Stimulated activated naive B cell treated with anti-CD40 and anti-IgM and Interleukin-4, amounts not matched to agents 10 μg/mL and 1 μg/mL and 100 μg/mL, for 72 hours (primary cell): ENCODE results near the gene TOMM7.
"Not testable (repeated sequence)": the region's sequence is repeated elsewhere in the genome, so short reads cannot be mapped to it uniquely, and the experiment has no call there.

Source experiments
- ATAC-seq, 2 donors: fragments of 150-1000 bp; cut with Tn5 transposase; replicated peaks; 2 replicates each; pipeline ENCODE4 v1.10.0; 2021; ENCODE audit warnings: moderate library complexity in 1 of 2
- DNase-seq: peaks from one replicate; pipeline ENCODE4 v3.0.0; 2021
- H3K27ac Mint-ChIP-seq: one replicate; pipeline ENCODE4 v1.8.0; 2022; ENCODE audit warnings: mild to moderate bottlenecking, mixed read lengths
- H3K27me3 Mint-ChIP-seq, 2 donors: one replicate each; pipeline ENCODE4 v1.8.0; 2022; ENCODE audit warnings: mixed read lengths in 2 of 2
- H3K36me3 Mint-ChIP-seq, 2 donors: one replicate each; pipeline ENCODE4 v1.8.0; 2022; ENCODE audit warnings: mixed read lengths in 2 of 2, mild to moderate bottlenecking in 1 of 2
- H3K4me1 Mint-ChIP-seq, 2 donors: one replicate each; pipeline ENCODE4 v1.8.0; 2022; ENCODE audit warnings: mixed read lengths in 2 of 2, mild to moderate bottlenecking in 1 of 2
- H3K4me3 Mint-ChIP-seq, 2 donors: one replicate each; pipeline ENCODE4 v1.8.0; 2022; ENCODE audit warnings: mild to moderate bottlenecking in 2 of 2, mixed read lengths in 2 of 2, moderate library complexity in 1 of 2
- H3K9me3 Mint-ChIP-seq, 2 donors: one replicate each; pipeline ENCODE4 v1.8.0; 2022; ENCODE audit warnings: mixed read lengths in 2 of 2, mild to moderate bottlenecking in 1 of 2

The TOMM7 gene

GRCh38 chr7:22859641-22860290 is 37.1 kb upstream of the TOMM7 start:
- Mint-ChIP-seq H3K9me3 (no peaks in the 10 kb centered on the region), H3K4me3 (no peak overlapping the region), H3K36me3 (peaks cover 54 to 66% of the 10 kb centered on the region in 2 donors), H3K4me1 (peaks cover 25 to 39% of the 10 kb centered on the region in 2 donors), H3K27me3 (no peaks in the 10 kb centered on the region), H3K27ac (no peak overlapping the region)
- ATAC-seq: no peak
- DNase-seq: no peak

DNA sequence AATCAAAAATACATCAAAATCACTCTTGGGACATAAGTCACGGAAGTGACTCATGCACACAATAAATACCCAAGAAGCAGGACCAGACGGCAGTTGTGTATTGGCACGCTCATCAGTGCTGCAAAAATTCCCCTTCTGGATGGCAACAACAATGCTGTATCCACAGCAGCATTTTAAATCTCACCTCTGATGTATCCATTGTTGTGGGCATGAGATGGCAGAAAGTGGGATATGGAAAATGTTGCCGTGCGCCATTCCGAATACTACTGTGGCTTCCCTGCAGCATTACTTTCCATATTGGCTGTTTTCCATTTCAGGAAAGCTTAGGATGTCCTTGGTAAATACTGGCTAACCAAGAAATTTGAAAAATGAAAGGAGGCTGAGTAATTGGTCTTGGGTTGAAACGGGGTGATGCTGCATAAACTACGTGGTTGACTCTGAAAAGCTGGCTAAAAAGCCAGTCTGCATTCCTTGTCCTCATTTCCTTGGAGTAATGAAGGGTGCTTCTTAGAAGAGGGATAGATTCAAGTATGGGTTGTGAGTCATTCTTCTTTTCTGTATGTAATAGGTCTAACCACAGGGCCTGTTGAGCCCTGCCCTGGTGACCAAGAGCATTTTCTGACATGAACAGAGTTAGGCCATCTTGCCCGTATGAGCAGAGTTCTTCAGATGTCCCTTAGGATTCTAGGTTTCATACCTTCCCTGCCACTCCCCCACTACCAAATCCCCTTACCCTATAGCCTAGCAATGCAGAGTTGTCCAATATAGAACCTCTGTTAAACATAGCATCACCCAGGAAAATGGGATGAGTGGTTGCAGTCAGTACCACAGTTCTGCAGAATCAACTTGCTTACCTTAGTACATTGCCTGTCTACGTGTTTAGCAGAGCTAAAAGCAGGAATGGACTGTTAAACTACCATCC is 36.3 kb upstream of the TOMM7 start:
- DNase-seq (no peak), ATAC-seq (peak in 1 of 2 donors; percentile 20)
- no peaks in the 10 kb centered on the region for H3K27me3 Mint-ChIP-seq
- H3K36me3 Mint-ChIP-seq: peaks cover 50 to 59% of the 10 kb centered on the region in 2 donors
- peaks cover 19 to 30% of the 10 kb centered on the region in 2 donors for H3K4me1 Mint-ChIP-seq
- H3K9me3 Mint-ChIP-seq: no peaks in the 10 kb centered on the region
- peak overlapping the region; percentile 88 for H3K27ac Mint-ChIP-seq
- no peak overlapping the region for H3K4me3 Mint-ChIP-seq

DNA sequence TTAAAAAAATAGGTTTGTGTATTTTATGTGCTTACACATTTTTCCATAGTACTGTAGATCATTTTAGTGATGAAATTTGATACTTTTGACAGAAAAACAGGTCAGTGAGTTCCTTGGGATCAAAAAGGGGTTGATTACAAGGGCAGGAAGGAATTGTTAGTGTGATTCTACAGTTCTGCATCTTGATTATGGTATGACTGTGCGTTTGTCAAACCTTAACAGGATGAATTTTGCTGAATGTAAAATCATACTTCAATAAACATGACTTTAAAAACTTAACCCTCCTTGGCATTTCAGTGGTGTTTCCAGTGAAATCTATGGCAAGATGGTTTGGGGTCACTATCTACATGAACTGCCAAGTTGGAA is 35.6 kb upstream of the TOMM7 start:
- H3K9me3 Mint-ChIP-seq: no peaks in the 10 kb centered on the region
- H3K27me3 Mint-ChIP-seq: no peaks in the 10 kb centered on the region
- H3K36me3 Mint-ChIP-seq: peaks cover 46 to 53% of the 10 kb centered on the region in 2 donors
- DNase-seq (no peak), ATAC-seq (no peak)
- peaks cover 24 to 33% of the 10 kb centered on the region in 2 donors for H3K4me1 Mint-ChIP-seq
- peak overlapping the region; percentile 88 for H3K27ac Mint-ChIP-seq
- no peak overlapping the region for H3K4me3 Mint-ChIP-seq

DNA sequence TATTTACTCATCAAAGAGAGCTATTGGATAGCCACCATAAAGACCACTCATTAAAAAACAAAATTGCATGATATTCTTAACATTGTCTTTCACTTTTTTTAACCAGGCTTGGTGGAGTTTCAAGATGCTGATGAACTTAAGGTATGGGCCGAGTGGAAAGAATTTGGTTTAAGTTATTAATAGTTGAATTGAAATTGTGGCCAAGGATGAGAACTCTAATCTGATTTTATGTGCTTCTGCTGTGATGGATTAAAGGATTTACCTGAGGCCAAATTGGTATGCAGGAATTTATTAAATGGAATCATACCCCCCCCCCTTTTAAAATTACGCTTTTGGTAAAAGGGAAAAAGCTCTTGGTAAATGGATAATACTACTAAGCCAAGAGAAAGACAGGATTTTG is 33.8 kb upstream of the TOMM7 start:
- DNase-seq: no peak
- peak overlapping the region; percentile 78 to 81 for H3K4me3 Mint-ChIP-seq
- no peaks in the 10 kb centered on the region for H3K9me3 Mint-ChIP-seq
- peak overlapping the region; percentile 20 for H3K27ac Mint-ChIP-seq
- ATAC-seq: no peak
- H3K4me1 Mint-ChIP-seq: peaks cover 32 to 43% of the 10 kb centered on the region in 2 donors
- no peaks in the 10 kb centered on the region for H3K27me3 Mint-ChIP-seq
- H3K36me3 Mint-ChIP-seq: peaks cover 36 to 42% of the 10 kb centered on the region in 2 donors

DNA sequence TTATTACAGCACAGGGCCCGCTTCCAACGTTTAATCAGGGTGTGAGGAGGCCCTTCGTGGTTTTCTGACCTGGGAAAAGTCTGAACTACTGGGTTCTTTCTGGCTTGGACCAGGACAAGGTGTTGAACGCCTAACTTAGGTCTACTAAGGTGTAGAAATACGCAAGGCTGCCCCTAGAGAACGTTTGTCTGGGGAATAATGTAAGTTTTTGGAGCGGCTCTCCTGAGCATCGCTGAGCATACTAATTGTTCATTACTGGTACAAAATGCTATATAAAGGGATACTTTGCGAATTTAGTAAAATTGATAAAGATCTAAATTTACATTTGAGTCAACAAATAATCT is 32.4 kb upstream of the TOMM7 start:
- Mint-ChIP-seq H3K4me1 (peaks cover 26 to 43% of the 10 kb centered on the region in 2 donors), H3K4me3 (peak overlapping the region; percentile 91 to 93), H3K27ac (peak overlapping the region; percentile 96), H3K9me3 (no peaks in the 10 kb centered on the region), H3K36me3 (peaks cover 28 to 29% of the 10 kb centered on the region in 2 donors), H3K27me3 (no peaks in the 10 kb centered on the region)
- ATAC-seq: peak in 1 of 2 donors; percentile 2
- DNase-seq: no peak

DNA sequence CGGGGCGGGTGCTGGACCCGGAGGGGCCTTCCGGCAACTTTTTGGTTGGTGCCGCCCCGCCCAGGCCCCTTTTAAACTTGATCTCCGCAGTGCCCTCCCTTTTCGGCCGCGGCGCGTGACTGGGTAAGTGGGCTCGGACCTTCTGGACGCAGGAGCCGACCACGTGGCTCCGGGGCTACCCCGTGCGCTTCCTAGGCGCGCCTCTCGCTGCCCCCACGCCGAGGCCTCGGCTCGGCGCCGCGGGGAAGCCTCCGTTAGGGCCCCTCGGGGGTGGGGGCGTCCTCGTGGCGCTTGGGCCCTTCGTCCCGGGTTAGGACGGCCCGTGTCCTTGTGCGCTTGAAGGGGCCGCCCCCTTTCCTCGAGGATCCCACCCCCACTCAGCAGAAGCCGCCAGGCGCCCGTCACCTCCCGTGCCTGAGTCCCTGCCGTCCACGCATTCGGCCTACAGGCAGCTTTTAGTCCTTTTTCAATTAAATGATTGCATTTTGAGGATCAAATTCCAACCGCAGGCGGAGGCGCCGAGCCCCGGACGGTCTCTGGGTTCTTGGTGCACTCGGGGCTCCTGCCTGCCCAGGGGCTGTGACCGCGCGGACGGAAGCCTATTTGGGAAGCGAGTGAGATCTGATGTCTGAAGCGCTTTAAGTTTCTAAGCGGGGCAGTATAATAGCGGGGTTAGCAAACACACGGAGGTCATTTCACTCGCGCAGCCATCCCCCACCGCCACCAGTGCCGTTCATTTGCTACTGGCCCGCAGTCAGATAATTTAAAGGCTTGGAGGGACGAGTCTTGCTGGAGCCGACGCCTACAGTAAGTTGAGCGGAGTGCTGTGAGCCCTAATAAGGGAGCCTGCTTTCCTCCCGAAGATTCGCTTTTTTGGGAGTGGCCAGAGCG is 31.8 kb upstream of the TOMM7 start:
- Mint-ChIP-seq H3K4me1 (peaks cover 26 to 43% of the 10 kb centered on the region in 2 donors), H3K27me3 (no peaks in the 10 kb centered on the region), H3K4me3 (peak overlapping the region; percentile 91 to 93), H3K9me3 (no peaks in the 10 kb centered on the region), H3K36me3 (peaks cover 23 to 24% of the 10 kb centered on the region in 2 donors), H3K27ac (peak overlapping the region; percentile 96)
- peak; percentile 79 to 84 for ATAC-seq
- DNase-seq: peak; percentile 82

GRCh38 chr7:22853674-22854157 is 31.1 kb upstream of the TOMM7 start:
- Mint-ChIP-seq H3K36me3 (peaks cover 17 to 19% of the 10 kb centered on the region in 2 donors), H3K27ac (peak overlapping the region; percentile 96), H3K4me3 (peak overlapping the region; percentile 93 to 95), H3K4me1 (peaks cover 21 to 36% of the 10 kb centered on the region in 2 donors), H3K9me3 (no peaks in the 10 kb centered on the region), H3K27me3 (no peaks in the 10 kb centered on the region)
- ATAC-seq (peak; percentile 56), DNase-seq (peak; percentile 49)

DNA sequence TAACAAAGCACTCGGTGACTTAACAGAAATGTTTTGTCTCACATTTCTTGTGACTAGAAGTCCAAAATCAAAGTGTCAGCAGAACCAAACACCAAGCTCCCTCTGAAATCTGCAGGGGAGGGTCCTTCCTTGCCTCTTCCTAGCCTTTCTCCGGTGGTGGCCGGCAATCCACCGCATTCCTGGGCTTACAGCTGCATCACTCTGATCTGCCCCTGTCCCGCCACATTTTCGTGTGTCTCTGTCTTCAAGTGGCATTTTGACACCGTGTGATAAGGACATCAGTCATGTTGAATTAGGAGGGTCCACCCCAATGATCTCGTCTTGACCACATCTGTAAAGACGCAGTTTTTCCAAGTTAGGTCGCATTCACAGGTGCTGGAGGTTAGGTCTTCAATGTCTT is 30.5 kb upstream of the TOMM7 start:
- peak overlapping the region; percentile 96 for H3K27ac Mint-ChIP-seq
- H3K36me3 Mint-ChIP-seq: peaks cover 12 to 14% of the 10 kb centered on the region in 2 donors
- peaks cover 17 to 31% of the 10 kb centered on the region in 2 donors for H3K4me1 Mint-ChIP-seq
- DNase-seq (no peak), ATAC-seq (no peak)
- H3K9me3 Mint-ChIP-seq: no peaks in the 10 kb centered on the region
- H3K27me3 Mint-ChIP-seq: no peaks in the 10 kb centered on the region
- H3K4me3 Mint-ChIP-seq: peak overlapping the region; percentile 93 to 95

- H3K27me3 Mint-ChIP-seq: no peaks in the 10 kb centered on the region
- H3K27ac Mint-ChIP-seq: no peak overlapping the region
- H3K9me3 Mint-ChIP-seq: no peaks in the 10 kb centered on the region
- peaks cover 3 to 6% of the 10 kb centered on the region in 2 donors for H3K36me3 Mint-ChIP-seq
- no peak overlapping the region for H3K4me3 Mint-ChIP-seq
- DNase-seq (no peak), ATAC-seq (no peak)
- peaks cover 16 to 21% of the 10 kb centered on the region in 2 donors for H3K4me1 Mint-ChIP-seq
Measured at GRCh38 chr7:22851145-22851544, 28.5 kb upstream of the TOMM7 start.

DNA sequence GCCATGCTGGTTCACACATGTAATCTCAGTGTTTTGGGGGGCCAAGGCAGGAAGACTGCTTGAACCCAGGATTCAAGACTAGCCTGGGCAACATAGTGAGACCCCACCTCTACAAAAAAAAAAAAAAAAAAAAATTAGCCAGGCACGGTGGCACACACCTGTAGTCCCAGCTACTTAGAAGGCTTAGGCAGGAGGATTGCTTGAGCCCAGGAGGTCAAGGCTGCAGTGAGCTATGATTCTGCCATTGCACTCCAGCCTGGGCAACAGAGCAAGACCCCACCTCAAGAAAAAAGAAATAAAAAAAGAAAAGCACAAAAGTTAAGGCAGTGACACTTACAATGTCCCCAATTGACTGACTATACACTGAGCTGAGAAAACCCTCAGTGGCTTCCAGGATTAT is 27.7 kb upstream of the TOMM7 start:
- H3K36me3 Mint-ChIP-seq, DNase-seq, H3K27ac Mint-ChIP-seq, H3K27me3 Mint-ChIP-seq, H3K9me3 Mint-ChIP-seq, ATAC-seq, H3K4me3 Mint-ChIP-seq: not testable (repeated sequence)
- H3K4me1 Mint-ChIP-seq: peaks cover 14 to 16% of the 10 kb centered on the region in 2 donors

- H3K4me1 Mint-ChIP-seq: peaks cover 14 to 16% of the 10 kb centered on the region in 2 donors
- H3K4me3 Mint-ChIP-seq: no peak overlapping the region
- no peak overlapping the region for H3K27ac Mint-ChIP-seq
- ATAC-seq: no peak
- DNase-seq: no peak
- H3K36me3 Mint-ChIP-seq: peaks cover 0 to 1% of the 10 kb centered on the region in 2 donors
- no peaks in the 10 kb centered on the region for H3K9me3 Mint-ChIP-seq
- H3K27me3 Mint-ChIP-seq: no peaks in the 10 kb centered on the region
Measured at GRCh38 chr7:22849662-22850061, 27.0 kb upstream of the TOMM7 start.

GRCh38 chr7:22849172-22849571 is 26.5 kb upstream of the TOMM7 start:
- Mint-ChIP-seq H3K4me3 (no peak overlapping the region), H3K27me3 (no peaks in the 10 kb centered on the region), H3K36me3 (peaks cover 0 to 1% of the 10 kb centered on the region in 2 donors), H3K27ac (no peak overlapping the region), H3K9me3 (no peaks in the 10 kb centered on the region), H3K4me1 (peaks cover 14 to 16% of the 10 kb centered on the region in 2 donors)
- no peak for ATAC-seq
- DNase-seq: no peak

- H3K27ac Mint-ChIP-seq: no peak overlapping the region
- H3K36me3 Mint-ChIP-seq: no peaks in the 10 kb centered on the region
- ATAC-seq: no peak
- H3K4me1 Mint-ChIP-seq: peaks cover 0 to 4% of the 10 kb centered on the region in 2 donors
- H3K27me3 Mint-ChIP-seq: no peaks in the 10 kb centered on the region
- DNase-seq: no peak
- no peak overlapping the region for H3K4me3 Mint-ChIP-seq
- no peaks in the 10 kb centered on the region for H3K9me3 Mint-ChIP-seq
Measured at GRCh38 chr7:22846961-22847360, 24.3 kb upstream of the TOMM7 start.
